Activated CD8-positive, alpha-beta T cell treated with anti-CD3 and anti-CD28 coated beads, Interleukin-2, amount 10 ng/mL, durations not matched to agents 7 days and 5 days (primary cell): ENCODE data around the gene MEPCE. TPM values are rescaled to one million over a fixed set of nuclear protein-coding genes. Genes with fewer than 3 reads are reported as not detected.
"Not testable (repeated sequence)": the region's sequence is repeated elsewhere in the genome, so short reads cannot be mapped to it uniquely, and the experiment has no call there.

Experiments used
- ATAC-seq: fragments of 150-1000 bp; cut with Tn5 transposase; one replicate; pipeline ENCODE4 v1.10.0; 2021; ENCODE audit warnings: moderate library complexity
- CTCF ChIA-PET: fragments of 350-600 bp; sonication (Branson Sonifier 250); formaldehyde crosslinking; loops from one replicate; lab custom pipeline; 2021; ENCODE audit warnings: antibody characterized with exemption; lab: Charles Lee
- POLR2A ChIA-PET: fragments of 350-600 bp; sonication (Branson Sonifier 250); formaldehyde crosslinking; loops from one replicate; lab custom pipeline; 2021; ENCODE audit warnings: antibody characterized with exemption; lab: Charles Lee
- DNase-seq: peaks from one replicate; pipeline ENCODE4 v3.0.0-alpha.2; 2020
- H3K27ac Mint-ChIP-seq: one replicate; pipeline ENCODE4 v1.8.0; 2021; ENCODE audit warnings: mild to moderate bottlenecking, mixed read lengths
- H3K27me3 Mint-ChIP-seq: one replicate; pipeline ENCODE4 v1.8.0; 2021; ENCODE audit warnings: low read depth, mixed read lengths
- H3K36me3 Mint-ChIP-seq: one replicate; pipeline ENCODE4 v1.8.0; 2021; ENCODE audit warnings: low read depth, mixed read lengths
- H3K4me1 Mint-ChIP-seq: one replicate; pipeline ENCODE4 v1.8.0; 2021; ENCODE audit warnings: low read depth, mixed read lengths
- H3K4me3 Mint-ChIP-seq: one replicate; pipeline ENCODE4 v1.8.0; 2021; ENCODE audit warnings: mild to moderate bottlenecking, mixed read lengths
- H3K9me3 Mint-ChIP-seq: one replicate; pipeline ENCODE4 v1.8.0; 2022; ENCODE audit warnings: mixed read lengths; ENCODE audit not compliant: insufficient read depth
- total RNA-seq, 2 experiments: library from RNA; stranded (reverse); gene quantifications; one replicate each; pipeline ENCODE4 v1.2.3, GENCODE V29; 2021

Gene MEPCE
- total RNA-seq, 2 experiments from 2014 or later = 40.4 to 45.4 TPM

DNA sequence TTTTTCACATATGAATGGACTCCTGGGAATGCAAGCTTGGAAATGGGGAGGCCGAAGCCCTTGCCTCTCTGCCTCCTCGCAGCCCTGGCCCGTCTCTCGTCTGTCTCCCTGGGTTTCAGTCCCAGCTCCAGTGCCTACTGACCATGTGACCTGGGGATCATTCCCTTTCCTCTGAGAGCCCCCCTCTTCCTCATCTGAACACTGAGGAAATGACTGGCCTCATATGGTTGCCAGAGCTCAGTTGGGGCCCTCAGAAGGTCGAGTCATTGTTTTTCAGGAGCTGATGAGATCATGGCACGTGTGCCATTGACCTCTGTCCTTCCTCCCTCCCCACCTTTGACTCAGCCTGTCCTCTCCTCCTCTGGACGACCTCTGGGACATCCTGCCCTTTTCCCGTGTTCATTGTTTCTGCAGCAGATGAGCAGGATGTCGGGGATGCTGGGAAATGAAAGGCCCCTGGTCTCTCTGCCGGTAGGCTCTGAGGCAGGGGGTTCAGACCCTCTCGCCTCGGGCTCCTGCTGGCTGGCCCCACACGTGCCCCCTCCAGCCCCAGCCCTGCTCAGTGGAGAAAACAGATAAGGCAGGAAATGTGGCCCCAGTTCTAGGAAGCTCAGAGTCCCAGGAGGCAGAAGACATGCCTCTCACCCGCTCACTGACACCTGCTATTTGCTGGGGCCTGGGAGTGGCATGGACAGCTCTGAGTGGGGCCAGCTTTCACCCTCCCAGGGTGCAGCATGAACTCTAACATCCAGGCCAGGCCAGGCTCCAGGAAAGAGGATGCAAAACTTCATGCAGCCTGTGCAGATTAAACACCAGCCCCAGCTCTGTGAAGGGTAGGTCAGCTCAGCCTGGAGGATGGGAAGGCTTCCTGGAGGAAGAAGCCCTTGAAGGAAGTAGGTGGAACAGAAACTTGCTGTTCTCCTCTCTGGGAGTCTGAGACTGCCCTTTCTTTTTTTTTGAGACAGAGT, 15.0 kb downstream of the MEPCE start:
- peak; percentile 60 for ATAC-seq
- H3K27ac Mint-ChIP-seq = peak overlapping the region; percentile 81

DNA sequence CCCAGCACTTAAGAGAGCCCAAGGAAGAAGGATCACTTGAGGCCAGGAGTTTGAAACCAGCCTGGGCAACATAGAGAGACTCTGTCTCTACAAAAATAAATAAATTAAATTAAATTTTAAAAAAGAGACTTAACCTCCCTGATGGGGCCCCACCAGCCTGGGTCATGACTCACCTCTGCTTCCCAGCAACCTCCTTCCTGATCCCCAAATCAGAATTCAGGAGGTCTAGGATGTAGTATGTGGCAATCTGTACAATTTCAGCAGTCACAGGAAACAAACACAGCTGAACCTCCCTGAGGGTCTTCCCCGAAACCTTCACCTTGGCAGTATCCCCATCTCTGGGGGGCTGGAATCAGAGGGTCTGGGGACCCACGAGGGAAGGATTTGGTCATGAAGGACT, 16.4 kb downstream of the MEPCE start:
- ATAC-seq = no peak
- Mint-ChIP-seq H3K27ac (peak overlapping the region; percentile 52), H3K9me3 (no peaks in the 10 kb centered on the region), H3K27me3 (no peaks in the 10 kb centered on the region), H3K4me1 (peaks cover 38% of the 10 kb centered on the region), H3K4me3 (no peak overlapping the region), H3K36me3 (peaks cover 1% of the 10 kb centered on the region)
- ChIA-PET POLR2A (interaction anchor here (1.0 to 2.3 kb wide), 3 partner anchors 10 to 18 kb away, joined by 3 to 14 read pairs (median 4); partner anchors contain the start of genes PPP1R35 and ZCWPW1), CTCF (no interaction called here)
- DNase-seq = no peak

More for the DNA sequence above, 15.0 kb downstream of the MEPCE start:
- CTCF ChIA-PET = interaction anchor here (0.8 to 1.8 kb wide), 8 partner anchors 10 to 312 kb away, joined by 3 to 9 read pairs (median 4); partner anchors contain the start of genes MEPCE and ZCWPW1
- DNase-seq = no peak
- Mint-ChIP-seq H3K36me3 (peaks cover 1% of the 10 kb centered on the region), H3K27me3 (no peaks in the 10 kb centered on the region), H3K4me3 (peak overlapping the region; percentile 22), H3K4me1 (peaks cover 29% of the 10 kb centered on the region), H3K9me3 (no peaks in the 10 kb centered on the region)
- POLR2A ChIA-PET = interaction anchor here (0.6 to 2.3 kb wide), 7 partner anchors 8 to 261 kb away, joined by 3 to 15 read pairs (median 5); partner anchors contain the start of genes MEPCE, POP7, PPP1R35 and ZCWPW1

DNA sequence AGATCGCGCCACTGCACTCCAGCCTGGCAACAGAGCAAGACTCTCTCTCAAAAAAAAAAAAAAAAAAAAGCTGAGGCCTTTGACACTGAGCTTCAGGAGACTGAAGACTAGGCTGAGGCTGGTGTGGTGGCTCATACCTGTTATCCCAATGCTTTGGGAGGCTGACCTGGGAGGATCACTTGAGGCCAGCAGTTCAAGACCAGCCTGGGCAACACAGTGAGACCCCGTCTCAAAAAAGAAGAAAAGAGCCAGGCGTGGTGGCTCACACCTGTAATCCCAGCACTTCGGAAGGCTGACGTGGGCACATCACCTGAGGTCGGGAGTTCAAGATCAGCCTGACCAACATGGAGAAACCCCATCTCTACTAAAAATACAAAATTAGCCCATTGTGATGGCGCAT, 17.7 kb downstream of the MEPCE start:
- ATAC-seq, DNase-seq, H3K4me3 Mint-ChIP-seq, H3K27me3 Mint-ChIP-seq, H3K9me3 Mint-ChIP-seq, CTCF ChIA-PET, H3K27ac Mint-ChIP-seq, H3K36me3 Mint-ChIP-seq: not testable (repeated sequence)
- peaks cover 38% of the 10 kb centered on the region for H3K4me1 Mint-ChIP-seq
- POLR2A ChIA-PET = interaction anchor here (0.6 to 1.4 kb wide), 3 partner anchors 8 to 19 kb away, joined by 3 read pairs; no protein-coding TSS in a partner anchor

DNA sequence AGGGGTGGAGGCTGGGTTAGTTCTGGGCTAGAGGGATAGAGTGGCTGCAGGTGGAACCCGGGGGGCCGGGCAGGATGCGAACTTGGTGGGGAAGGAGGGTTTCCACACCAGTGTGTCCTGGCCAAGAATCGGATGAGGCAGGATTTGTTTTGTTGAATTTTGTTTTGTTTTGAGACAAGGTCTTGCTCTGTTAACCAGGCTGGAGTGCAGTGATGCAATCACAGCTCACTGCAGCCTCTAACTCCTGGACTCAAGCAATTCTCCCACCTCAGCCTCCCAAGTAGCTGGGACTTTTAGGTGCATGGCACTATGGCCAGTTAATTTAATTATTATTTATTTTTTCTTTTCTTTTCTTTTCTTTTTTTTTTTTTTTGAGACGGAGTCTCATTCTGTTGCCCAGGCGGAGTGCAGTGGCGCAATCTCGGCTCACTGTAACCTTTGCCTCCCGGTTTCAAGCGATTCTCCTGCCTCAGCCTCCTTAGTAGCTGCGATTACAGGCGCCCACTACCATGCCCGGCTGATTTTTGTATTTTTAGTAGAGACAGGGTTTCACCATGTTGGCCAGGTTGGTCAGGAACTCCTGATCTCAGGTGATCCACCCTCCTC, 19.7 kb downstream of the MEPCE start:
- ATAC-seq = no peak
- no peak for DNase-seq
- Mint-ChIP-seq H3K36me3 (peaks cover under 1% of the 10 kb centered on the region), H3K27me3 (no peaks in the 10 kb centered on the region), H3K4me3 (no peak overlapping the region), H3K9me3 (no peaks in the 10 kb centered on the region), H3K27ac (peak overlapping the region; percentile 11), H3K4me1 (peaks cover 30% of the 10 kb centered on the region)
- POLR2A ChIA-PET = interaction anchor here (1.0 to 3.1 kb wide), 3 partner anchors 14 to 139 kb away, joined by 3 to 13 read pairs (median 5); partner anchors contain the start of genes MEPCE and ZCWPW1
- CTCF ChIA-PET = interaction anchor here (1.2 to 2.1 kb wide), 3 partner anchors 12 to 300 kb away, joined by 3 to 9 read pairs (median 5); partner anchors contain the start of genes LAMTOR4 and PPP1R35

DNA sequence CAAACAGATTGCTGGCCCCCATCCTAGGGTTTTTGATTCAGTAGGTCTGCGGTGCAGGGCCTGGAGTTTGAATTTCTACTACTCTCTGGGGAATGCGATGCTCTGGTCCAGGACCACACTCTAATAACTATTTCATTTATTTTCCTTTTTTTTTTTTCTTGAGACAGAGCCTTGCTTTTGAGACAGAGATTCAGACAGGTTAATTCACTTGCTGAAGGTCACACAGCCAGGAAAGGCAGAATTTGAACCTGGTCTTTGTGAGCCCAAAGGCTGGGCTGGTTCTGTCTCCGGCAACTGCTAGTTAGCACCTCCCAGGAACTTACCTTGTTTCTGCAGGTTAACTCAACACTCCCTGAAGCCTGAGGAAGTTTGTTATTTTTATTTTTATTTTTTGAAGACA, 22.9 kb downstream of the MEPCE start:
- Mint-ChIP-seq H3K27ac (no peak overlapping the region), H3K4me3 (no peak overlapping the region), H3K36me3 (no peaks in the 10 kb centered on the region), H3K27me3 (no peaks in the 10 kb centered on the region), H3K9me3 (no peaks in the 10 kb centered on the region), H3K4me1 (peaks cover 25% of the 10 kb centered on the region)
- DNase-seq (no peak), ATAC-seq (no peak)
- CTCF ChIA-PET = no interaction called here
- POLR2A ChIA-PET = interaction anchor here (0.7 kb wide), 1 partner anchor 134 kb away, joined by 3 read pairs; the partner anchor contains the start of gene FBXO24

DNA sequence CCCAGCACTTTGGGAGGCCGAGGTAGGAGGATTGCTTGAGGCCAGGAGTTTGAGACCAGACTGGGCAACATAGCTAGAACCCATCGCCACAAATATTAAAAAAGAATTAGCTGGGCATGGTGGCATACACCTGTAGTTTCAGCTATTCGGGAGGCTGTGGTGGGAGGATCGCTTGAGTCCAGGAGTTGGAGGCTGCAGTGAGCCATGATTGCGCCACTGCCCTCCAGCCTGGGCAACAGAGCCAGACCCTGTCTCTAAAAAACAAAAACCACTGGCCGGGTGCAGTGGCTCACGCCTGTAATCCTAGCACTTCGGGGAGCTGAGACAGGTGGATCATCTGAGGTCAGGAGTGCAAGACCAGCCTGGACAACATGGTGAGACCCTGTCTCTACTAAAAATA, 24.2 kb downstream of the MEPCE start:
- not testable (repeated sequence) for H3K36me3 Mint-ChIP-seq, H3K9me3 Mint-ChIP-seq, H3K27ac Mint-ChIP-seq, H3K27me3 Mint-ChIP-seq, ATAC-seq, H3K4me3 Mint-ChIP-seq, DNase-seq
- ChIA-PET CTCF (interaction anchor here (1.1 to 4.3 kb wide), 6 partner anchors 10 to 322 kb away, joined by 3 to 18 read pairs (median 5); partner anchors contain the start of gene PPP1R35), POLR2A (interaction anchor here (0.7 to 2.1 kb wide), 4 partner anchors 10 to 25 kb away, joined by 3 to 8 read pairs (median 6); partner anchors contain the start of genes PPP1R35, SPACDR and ZCWPW1)
- peaks cover 25% of the 10 kb centered on the region for H3K4me1 Mint-ChIP-seq

DNA sequence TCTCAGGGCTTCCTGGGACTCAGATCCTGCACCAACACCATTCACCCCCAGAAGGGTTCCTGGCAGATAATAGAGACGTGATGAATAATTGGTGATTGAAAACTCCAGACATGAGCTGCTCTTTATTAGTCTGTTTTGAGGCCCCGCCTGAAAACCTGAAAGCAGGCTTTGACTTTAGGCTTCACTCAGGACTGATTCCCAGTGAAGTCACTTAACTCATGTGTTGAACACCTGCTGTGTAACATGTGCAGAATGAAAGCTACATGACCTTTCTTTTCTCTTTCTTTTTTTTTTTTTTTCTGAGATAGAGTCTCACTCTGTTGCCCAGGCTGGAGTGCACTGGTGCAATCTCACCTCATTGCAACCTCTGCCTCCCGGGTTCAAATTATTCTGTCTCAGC, 25.6 kb downstream of the MEPCE start:
- Mint-ChIP-seq H3K4me1 (peaks cover 22% of the 10 kb centered on the region), H3K27me3 (no peaks in the 10 kb centered on the region), H3K9me3 (no peaks in the 10 kb centered on the region), H3K4me3 (no peak overlapping the region), H3K27ac (no peak overlapping the region), H3K36me3 (peaks cover 6% of the 10 kb centered on the region)
- ChIA-PET CTCF (interaction anchor here (0.8 to 4.3 kb wide), 8 partner anchors 11 to 323 kb away, joined by 3 to 18 read pairs (median 4); partner anchors contain the start of genes FBXO24, LRCH4 and POP7), POLR2A (interaction anchor here (0.6 to 2.1 kb wide), 4 partner anchors 8 to 27 kb away, joined by 3 to 8 read pairs (median 4); partner anchors contain the start of genes PPP1R35 and ZCWPW1)
- DNase-seq = no peak
- ATAC-seq = no peak

DNA sequence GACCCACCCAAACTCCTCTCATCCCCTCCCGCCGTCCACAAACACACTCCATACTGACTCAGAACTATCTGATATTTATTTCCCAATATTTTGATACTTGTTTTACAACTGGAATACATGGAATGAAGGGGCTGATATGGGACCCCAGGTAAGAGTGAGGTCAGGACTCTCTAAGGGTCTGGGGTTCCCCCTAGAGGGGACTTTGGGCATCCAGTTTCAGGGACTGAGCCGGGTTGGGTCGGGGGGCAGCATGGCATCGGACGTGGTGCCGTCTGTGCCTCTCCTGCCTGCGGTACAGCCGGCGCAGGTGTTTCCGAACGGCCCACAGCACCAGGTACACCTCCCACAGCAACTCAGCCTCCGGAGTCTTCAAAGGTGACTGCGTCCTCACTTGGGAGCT, 26.9 kb downstream of the MEPCE start:
- Mint-ChIP-seq H3K36me3 (peaks cover 16% of the 10 kb centered on the region), H3K27ac (no peak overlapping the region), H3K27me3 (no peaks in the 10 kb centered on the region), H3K4me3 (no peak overlapping the region), H3K9me3 (no peaks in the 10 kb centered on the region), H3K4me1 (peaks cover 14% of the 10 kb centered on the region)
- no peak for ATAC-seq
- CTCF ChIA-PET = interaction anchor here (4.3 kb wide), 1 partner anchor 13 kb away, joined by 18 read pairs; no protein-coding TSS in a partner anchor
- POLR2A ChIA-PET = no interaction called here
- DNase-seq = no peak

DNA sequence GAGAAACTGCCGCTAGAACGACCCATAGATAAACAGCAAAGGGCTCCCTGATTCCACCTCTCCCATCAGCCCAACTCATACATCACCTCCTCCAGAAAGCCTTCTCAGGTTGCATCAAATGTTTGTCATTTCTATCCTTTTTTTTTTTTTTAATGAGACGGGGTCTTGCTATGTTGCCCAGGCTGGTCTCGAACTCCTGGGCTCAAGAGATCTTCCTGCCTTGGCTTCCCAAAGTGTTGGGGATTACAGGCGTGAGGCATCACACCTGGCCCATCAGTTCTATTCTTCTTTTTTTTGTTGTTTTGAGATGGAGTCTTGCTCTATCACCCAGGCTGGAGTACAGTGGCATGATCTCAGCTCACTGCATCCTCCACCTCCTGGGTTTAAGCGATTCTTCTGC, 27.4 kb downstream of the MEPCE start:
- H3K9me3 Mint-ChIP-seq = no peaks in the 10 kb centered on the region
- POLR2A ChIA-PET = interaction anchor here (0.7 kb wide), 1 partner anchor 19 kb away, joined by 3 read pairs; no protein-coding TSS in a partner anchor
- no peak overlapping the region for H3K4me3 Mint-ChIP-seq
- H3K4me1 Mint-ChIP-seq = peaks cover 14% of the 10 kb centered on the region
- DNase-seq = no peak
- no peak for ATAC-seq
- CTCF ChIA-PET = interaction anchor here (4.3 kb wide), 1 partner anchor 12 kb away, joined by 18 read pairs; no protein-coding TSS in a partner anchor
- H3K36me3 Mint-ChIP-seq = peaks cover 17% of the 10 kb centered on the region
- H3K27ac Mint-ChIP-seq = no peak overlapping the region
- no peaks in the 10 kb centered on the region for H3K27me3 Mint-ChIP-seq

DNA sequence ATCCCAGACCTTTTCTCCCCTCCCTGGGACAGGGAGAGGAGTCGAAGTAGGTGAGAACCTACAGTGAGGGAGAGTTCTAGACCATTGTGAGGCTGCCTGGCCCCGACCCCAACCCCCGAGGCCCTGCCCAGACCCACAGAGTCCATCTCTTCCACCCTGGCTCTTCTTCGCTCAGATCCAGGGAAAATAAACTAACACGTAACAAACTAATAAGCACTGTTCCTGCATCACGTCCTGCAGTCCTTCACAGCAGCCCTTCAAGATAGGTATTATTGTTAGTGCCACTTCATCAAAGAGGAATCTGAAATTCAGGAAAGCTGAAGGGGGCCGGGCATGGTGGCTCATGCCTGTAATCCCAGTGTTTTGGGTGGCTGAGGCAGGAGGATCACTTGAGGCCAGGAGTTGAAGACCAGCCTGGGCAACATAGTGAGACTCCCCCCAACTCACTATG, 34.6 kb downstream of the MEPCE start, which contains the start of gene SPACDR:
Gene SPACDR, minus strand, starts transcription at position 51 of the 451 bp plus-strand sequence. CDS start 235 bp downstream, outside the sequence.
- no peak within 1 kb of the TSS for H3K4me3 Mint-ChIP-seq
- ChIA-PET POLR2A (interaction anchor here (1.0 kb wide), 1 partner anchor 10 kb away, joined by 3 read pairs; no protein-coding TSS in a partner anchor), CTCF (interaction anchor here (1.0 to 2.2 kb wide), 2 partner anchors 13 to 96 kb away, joined by 3 to 7 read pairs; no protein-coding TSS in a partner anchor)
- H3K27ac Mint-ChIP-seq = no peak within 1 kb of the TSS
- DNase-seq = no peak
- ATAC-seq = no peak
- H3K27me3 Mint-ChIP-seq = no peaks in the 10 kb centered on the region
- no peaks in the 10 kb centered on the region for H3K9me3 Mint-ChIP-seq
- peaks cover 2% of the 10 kb centered on the region for H3K4me1 Mint-ChIP-seq
- peaks cover 32% of the 10 kb centered on the region for H3K36me3 Mint-ChIP-seq
